Bronchial epithelial cell (primary cell): ENCODE data around the gene SNPH. TPM values are rescaled to one million over a fixed set of nuclear protein-coding genes. Genes with fewer than 3 reads are reported as not detected.

Experiments
- DNase-seq: peaks from one replicate; pipeline ENCODE4 v3.0.0-alpha.2; 2010; ENCODE audit warnings: low read depth
- FAIRE-seq: peaks from 2 replicates; lab custom pipeline; 2011; peaks lifted over from hg19 to GRCh38; lab: Jason Lieb, UNC
- H3K27me3 ChIP-seq: 2 replicates; pipeline ENCODE4 v1.5.1; 2011; ENCODE audit warnings: low read length; ENCODE audit not compliant: control insufficient read depth, insufficient read depth
- H3K36me3 ChIP-seq: 2 replicates; pipeline ENCODE4 v1.5.1; 2011; ENCODE audit warnings: low read length; ENCODE audit not compliant: control insufficient read depth, insufficient read depth
- H3K4me3 ChIP-seq: 2 replicates; pipeline ENCODE4 v1.5.1; 2011; ENCODE audit warnings: mild to moderate bottlenecking, low read depth, low read length, control low read depth
- total RNA-seq: library from RNA; depleted of rRNA; stranded (reverse); fragments of >200 nt; gene quantifications from 2 replicates; pipeline ENCODE4 v1.2.1, GENCODE V29; 2014
- TF ChIP-seq, protein P1 (sequence below): IDR thresholded peaks from 2 replicates; pipeline ENCODE4 v1.5.1; 2011; ENCODE audit warnings: mild to moderate bottlenecking, moderate library complexity, low read length, control low read depth, inconsistent platforms; ENCODE audit not compliant: insufficient read depth, severe bottlenecking

SNPH gene
- total RNA-seq, 1 donor from 2014 or later = 1.8 TPM

GRCh38 chr20:1319462-1319861, 53.4 kb downstream of the SNPH start:
- no peak for DNase-seq

GRCh38 chr20:1320016-1320415, 53.9 kb downstream of the SNPH start:
- no peak for FAIRE-seq
- peaks cover 9% of the 10 kb centered on the region for H3K36me3 ChIP-seq
- no peak overlapping the region for H3K4me3 ChIP-seq
- TF ChIP-seq, protein P1, sequence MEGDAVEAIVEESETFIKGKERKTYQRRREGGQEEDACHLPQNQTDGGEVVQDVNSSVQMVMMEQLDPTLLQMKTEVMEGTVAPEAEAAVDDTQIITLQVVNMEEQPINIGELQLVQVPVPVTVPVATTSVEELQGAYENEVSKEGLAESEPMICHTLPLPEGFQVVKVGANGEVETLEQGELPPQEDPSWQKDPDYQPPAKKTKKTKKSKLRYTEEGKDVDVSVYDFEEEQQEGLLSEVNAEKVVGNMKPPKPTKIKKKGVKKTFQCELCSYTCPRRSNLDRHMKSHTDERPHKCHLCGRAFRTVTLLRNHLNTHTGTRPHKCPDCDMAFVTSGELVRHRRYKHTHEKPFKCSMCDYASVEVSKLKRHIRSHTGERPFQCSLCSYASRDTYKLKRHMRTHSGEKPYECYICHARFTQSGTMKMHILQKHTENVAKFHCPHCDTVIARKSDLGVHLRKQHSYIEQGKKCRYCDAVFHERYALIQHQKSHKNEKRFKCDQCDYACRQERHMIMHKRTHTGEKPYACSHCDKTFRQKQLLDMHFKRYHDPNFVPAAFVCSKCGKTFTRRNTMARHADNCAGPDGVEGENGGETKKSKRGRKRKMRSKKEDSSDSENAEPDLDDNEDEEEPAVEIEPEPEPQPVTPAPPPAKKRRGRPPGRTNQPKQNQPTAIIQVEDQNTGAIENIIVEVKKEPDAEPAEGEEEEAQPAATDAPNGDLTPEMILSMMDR = no peak
- no peak for DNase-seq
- H3K27me3 ChIP-seq = no peaks in the 10 kb centered on the region

More at GRCh38 chr20:1319462-1319861, 53.4 kb downstream of the SNPH start:
- TF ChIP-seq, protein P1 = no peak
- no peak for FAIRE-seq
- Histone ChIP-seq H3K27me3 (no peaks in the 10 kb centered on the region), H3K36me3 (peaks cover 9% of the 10 kb centered on the region), H3K4me3 (no peak overlapping the region)

DNA sequence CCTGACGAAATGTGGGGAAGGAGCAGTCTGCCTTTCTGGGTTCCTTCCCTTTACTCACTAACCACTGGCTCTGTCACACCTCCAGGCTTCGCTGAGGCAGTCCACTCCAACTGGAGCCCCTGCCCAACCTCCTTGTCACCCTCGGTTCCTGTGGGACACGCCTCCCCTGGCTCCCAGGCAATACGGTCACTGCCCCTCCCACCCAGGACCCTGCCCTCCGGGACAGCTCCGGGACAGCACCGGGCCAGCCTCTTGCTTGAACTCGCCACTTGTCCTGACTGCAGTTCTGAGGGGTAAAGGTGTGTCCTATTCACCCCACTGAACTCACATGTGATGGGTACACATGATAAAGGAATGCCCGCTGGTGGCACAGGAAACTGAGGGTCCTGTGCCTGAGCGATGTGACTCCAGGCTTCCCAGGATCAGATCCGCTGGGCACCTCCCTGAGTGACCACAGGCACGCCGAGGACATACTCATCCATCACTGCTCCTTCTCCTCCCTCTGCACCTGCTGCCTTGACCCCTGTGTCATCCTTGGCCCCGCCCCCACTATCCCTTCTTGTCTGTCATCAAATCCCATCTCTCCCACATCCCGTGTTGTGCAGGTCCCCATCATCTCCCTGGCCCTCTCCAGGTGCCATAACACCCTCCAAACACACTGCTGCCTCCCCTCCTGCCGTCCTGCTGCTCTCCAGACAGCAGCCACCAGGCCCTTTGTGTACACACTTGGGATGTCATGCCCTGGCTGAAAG, 55.0 kb downstream of the SNPH start:
- Histone ChIP-seq H3K27me3 (no peaks in the 10 kb centered on the region), H3K4me3 (no peak overlapping the region), H3K36me3 (peaks cover 9% of the 10 kb centered on the region)
- FAIRE-seq = no peak
- no peak for DNase-seq
- TF ChIP-seq, protein P1 = no peak

DNA sequence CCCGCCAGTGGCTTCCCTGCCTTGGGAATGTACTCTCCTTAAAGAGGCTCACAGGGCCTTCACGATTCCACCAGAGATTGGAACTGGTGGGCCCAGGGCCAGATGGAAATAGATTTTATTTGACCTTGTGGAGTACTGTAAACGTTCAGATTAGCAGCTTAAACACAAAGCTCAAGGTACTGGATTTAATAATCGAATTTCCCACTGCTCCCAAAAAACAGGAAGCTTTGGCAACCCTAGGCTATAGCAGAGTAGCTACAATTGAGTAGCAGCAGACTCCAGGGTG, 55.5 kb downstream of the SNPH start:
- TF ChIP-seq, protein P1 = no peak
- no peak for FAIRE-seq
- no peak overlapping the region for H3K4me3 ChIP-seq
- no peak for DNase-seq
- H3K36me3 ChIP-seq = peaks cover 9% of the 10 kb centered on the region
- no peaks in the 10 kb centered on the region for H3K27me3 ChIP-seq

DNA sequence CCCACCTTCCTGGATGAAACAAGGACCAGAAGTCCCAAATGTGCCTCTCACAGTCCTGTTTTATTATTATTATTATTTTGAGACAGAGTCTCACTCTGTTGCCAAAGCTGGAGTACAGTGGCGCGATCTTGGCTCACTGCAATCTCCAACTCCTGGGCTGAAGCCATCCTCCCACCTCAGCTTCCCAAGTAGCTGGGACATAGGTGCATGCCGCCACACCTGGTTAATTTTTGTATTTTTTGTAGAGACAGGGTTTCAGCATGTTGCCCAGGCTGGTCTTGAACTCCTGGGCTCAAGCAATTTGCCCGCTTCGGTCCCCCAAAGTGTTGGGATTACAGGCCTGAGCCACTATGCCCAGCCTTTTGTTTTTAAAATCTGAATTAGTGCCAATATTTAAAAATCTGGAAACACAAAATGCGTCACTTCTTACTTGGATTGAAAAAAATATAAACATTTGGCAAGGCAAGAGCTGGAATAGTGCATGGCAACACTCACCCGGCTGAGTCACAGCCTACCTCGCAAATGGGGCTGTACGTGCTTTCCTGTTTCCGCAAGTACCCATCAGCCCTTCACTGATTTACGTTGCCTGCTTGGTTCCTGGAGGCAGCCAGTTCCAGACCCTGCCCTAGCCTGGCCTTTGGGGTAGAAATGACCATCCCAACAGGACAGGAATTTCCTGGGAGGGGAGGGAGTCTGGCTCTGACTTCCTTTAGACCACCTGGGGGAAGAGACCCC, 56.6 kb downstream of the SNPH start:
- peaks cover 7% of the 10 kb centered on the region for H3K36me3 ChIP-seq
- DNase-seq (peak; percentile 88), FAIRE-seq (no peak)
- TF ChIP-seq, protein P1 = no peak
- H3K4me3 ChIP-seq = no peak overlapping the region
- no peaks in the 10 kb centered on the region for H3K27me3 ChIP-seq

DNA sequence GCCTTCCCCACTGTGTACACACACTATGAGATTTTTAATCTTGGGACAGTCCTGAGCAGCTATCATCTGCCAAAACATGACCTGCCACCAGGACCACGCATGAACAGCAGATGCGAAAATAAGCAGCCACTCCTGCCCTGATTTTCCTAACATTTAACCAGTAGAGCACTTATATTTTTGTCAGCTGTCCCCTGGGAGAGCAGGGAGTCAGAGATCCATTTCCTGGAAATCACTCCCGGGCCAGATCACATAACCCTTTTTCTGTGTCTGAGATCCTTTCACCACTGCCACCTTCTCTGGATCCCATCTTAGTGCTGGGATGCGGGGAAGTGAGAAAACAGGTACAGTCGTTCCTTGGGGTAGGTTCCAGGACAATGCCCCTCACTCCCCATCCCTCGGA, 57.2 kb downstream of the SNPH start:
- peaks cover 4% of the 10 kb centered on the region for H3K36me3 ChIP-seq
- no peak overlapping the region for H3K4me3 ChIP-seq
- no peak for FAIRE-seq
- no peaks in the 10 kb centered on the region for H3K27me3 ChIP-seq
- no peak for DNase-seq
- TF ChIP-seq, protein P1 = no peak
